IMR-90 (cell line): ENCODE measurements around the gene PLCH1.

Experiments
- CEBPB ChIP-seq: IDR thresholded peaks from 2 replicates; pipeline ENCODE4 v1.6.1; 2012; ENCODE audit warnings: low read depth, low read length, improper control_type of control experiment
- CHD1 ChIP-seq: IDR thresholded peaks from 2 replicates; pipeline ENCODE4 v1.6.1; 2012; ENCODE audit warnings: low read depth, low read length, improper control_type of control experiment
- FOS ChIP-seq: fragments of 150-350 bp; IDR thresholded peaks from 2 replicates; pipeline ENCODE4 v1.6.1; 2016; ENCODE audit warnings: low read depth, low read length
- MXI1 ChIP-seq: IDR thresholded peaks from 2 replicates; pipeline ENCODE4 v1.6.1; 2012; ENCODE audit warnings: low read depth, mild to moderate bottlenecking, low read length, moderate library complexity, borderline replicate concordance
- NFE2L2 ChIP-seq: fragments of 150-350 bp; IDR thresholded peaks from 2 replicates; pipeline ENCODE4 v1.6.1; 2016; ENCODE audit warnings: low read depth, mild to moderate bottlenecking, low read length
- POLR2A ChIP-seq: IDR thresholded peaks from 2 replicates; pipeline ENCODE4 v1.6.1; 2012; ENCODE audit warnings: mild to moderate bottlenecking, low read depth, low read length
- TF ChIP-seq, protein P1 (sequence below): conservative IDR thresholded peaks from 2 replicates; pipeline ENCODE4 v1.5.1; 2012; ENCODE audit warnings: mild to moderate bottlenecking, low read depth, low read length, improper control_type of control experiment

GRCh38 chr3:155387571-155387970, 357.3 kb downstream of the PLCH1 start:
- TF ChIP-seq, protein P1, sequence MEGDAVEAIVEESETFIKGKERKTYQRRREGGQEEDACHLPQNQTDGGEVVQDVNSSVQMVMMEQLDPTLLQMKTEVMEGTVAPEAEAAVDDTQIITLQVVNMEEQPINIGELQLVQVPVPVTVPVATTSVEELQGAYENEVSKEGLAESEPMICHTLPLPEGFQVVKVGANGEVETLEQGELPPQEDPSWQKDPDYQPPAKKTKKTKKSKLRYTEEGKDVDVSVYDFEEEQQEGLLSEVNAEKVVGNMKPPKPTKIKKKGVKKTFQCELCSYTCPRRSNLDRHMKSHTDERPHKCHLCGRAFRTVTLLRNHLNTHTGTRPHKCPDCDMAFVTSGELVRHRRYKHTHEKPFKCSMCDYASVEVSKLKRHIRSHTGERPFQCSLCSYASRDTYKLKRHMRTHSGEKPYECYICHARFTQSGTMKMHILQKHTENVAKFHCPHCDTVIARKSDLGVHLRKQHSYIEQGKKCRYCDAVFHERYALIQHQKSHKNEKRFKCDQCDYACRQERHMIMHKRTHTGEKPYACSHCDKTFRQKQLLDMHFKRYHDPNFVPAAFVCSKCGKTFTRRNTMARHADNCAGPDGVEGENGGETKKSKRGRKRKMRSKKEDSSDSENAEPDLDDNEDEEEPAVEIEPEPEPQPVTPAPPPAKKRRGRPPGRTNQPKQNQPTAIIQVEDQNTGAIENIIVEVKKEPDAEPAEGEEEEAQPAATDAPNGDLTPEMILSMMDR, result no peak
- TF ChIP-seq CHD1, result no peak
- no peak for TF ChIP-seq MXI1
- no peak for TF ChIP-seq NFE2L2
- no peak for TF ChIP-seq FOS
- no peak for TF ChIP-seq POLR2A
- TF ChIP-seq CEBPB, result no peak
